Measurements from ENCODE around the gene ST8SIA2. TPM values are rescaled to one million over a fixed set of nuclear protein-coding genes. Genes with fewer than 3 reads are reported as not detected.

The ST8SIA2 gene
- total RNA-seq, 1 experiment from 2014 or later, result 0.43 TPM

- Histone ChIP-seq H3K27me3 (replicated peaks; ENCODE audit: insufficient read depth, low read depth, low read length, poor library complexity) (peaks cover 30% of the 10 kb centered on the region), H3K4me1 (ENCODE audit: insufficient read depth, low read length, poor library complexity, severe bottlenecking) (no peaks in the 10 kb centered on the region), H3K36me3 (ENCODE audit: insufficient read depth, low read length, poor library complexity, severe bottlenecking) (no peaks in the 10 kb centered on the region), H3K27ac (ENCODE audit: low read depth, low read length, poor library complexity, severe bottlenecking) (no peak overlapping the region), H3K4me3 (ENCODE audit: low read depth, low read length, poor library complexity, severe bottlenecking) (no peak overlapping the region), H3K9me3 (ENCODE audit: low read depth, low read length, poor library complexity, severe bottlenecking) (no peaks in the 10 kb centered on the region)
- ChIA-PET POLR2A (ENCODE audit: low non-redundant PET) (no interaction called here), CTCF (no interaction called here)
- no TSS peak for BruUV-seq (replicated peaks)
- intact Hi-C loops (cut with micrococcal nuclease; ENCODE audit: unreplicated experiment), result no loop called here
- TF ChIP-seq CTCF (conservative IDR thresholded peaks at IDR 0.05; ENCODE audit: low read depth, low read length) (no peak), EZH2 (IDR thresholded peaks at IDR 0.05; ENCODE audit: borderline replicate concordance, low read depth, low read length, poor library complexity, severe bottlenecking) (no peak)
- DNase-seq (ENCODE audit: low spot score), result no peak
These were observed 6.9 kb downstream of the ST8SIA2 start for GRCh38 chr15:92400573-92400972.

GRCh38 chr15:92400980-92401787 lies 7.5 kb downstream of the ST8SIA2 start:
- no peaks in the 10 kb centered on the region for H3K4me1 ChIP-seq (ENCODE audit: insufficient read depth, low read length, poor library complexity, severe bottlenecking)
- TF ChIP-seq EZH2 (IDR thresholded peaks at IDR 0.05; ENCODE audit: borderline replicate concordance, low read depth, low read length, poor library complexity, severe bottlenecking) (no peak), CTCF (conservative IDR thresholded peaks at IDR 0.05; ENCODE audit: low read depth, low read length) (no peak)
- no peaks in the 10 kb centered on the region for H3K36me3 ChIP-seq (ENCODE audit: insufficient read depth, low read length, poor library complexity, severe bottlenecking)
- CTCF ChIA-PET, result interaction anchor here (0.6 kb wide), 1 partner anchor 11 kb away, joined by 4 read pairs; no protein-coding TSS in a partner anchor
- POLR2A ChIA-PET (ENCODE audit: low non-redundant PET), result no interaction called here
- intact Hi-C loops (cut with micrococcal nuclease; ENCODE audit: unreplicated experiment), result no loop called here
- peaks cover 24% of the 10 kb centered on the region for H3K27me3 ChIP-seq (replicated peaks; ENCODE audit: insufficient read depth, low read depth, low read length, poor library complexity)
- H3K27ac ChIP-seq (ENCODE audit: low read depth, low read length, poor library complexity, severe bottlenecking), result no peak overlapping the region
- no TSS peak for BruUV-seq (replicated peaks)
- H3K9me3 ChIP-seq (ENCODE audit: low read depth, low read length, poor library complexity, severe bottlenecking), result no peaks in the 10 kb centered on the region
- DNase-seq (ENCODE audit: low spot score), result no peak
- no peak overlapping the region for H3K4me3 ChIP-seq (ENCODE audit: low read depth, low read length, poor library complexity, severe bottlenecking)

- no peaks in the 10 kb centered on the region for H3K36me3 ChIP-seq (ENCODE audit: insufficient read depth, low read length, poor library complexity, severe bottlenecking)
- H3K4me3 ChIP-seq (ENCODE audit: low read depth, low read length, poor library complexity, severe bottlenecking), result no peak overlapping the region
- intact Hi-C loops (cut with micrococcal nuclease; ENCODE audit: unreplicated experiment), result no loop called here
- H3K4me1 ChIP-seq (ENCODE audit: insufficient read depth, low read length, poor library complexity, severe bottlenecking), result no peaks in the 10 kb centered on the region
- peaks cover 12% of the 10 kb centered on the region for H3K27me3 ChIP-seq (replicated peaks; ENCODE audit: insufficient read depth, low read depth, low read length, poor library complexity)
- no peak for DNase-seq (ENCODE audit: low spot score)
- CTCF ChIA-PET, result no interaction called here
- POLR2A ChIA-PET (ENCODE audit: low non-redundant PET), result no interaction called here
- TF ChIP-seq CTCF (conservative IDR thresholded peaks at IDR 0.05; ENCODE audit: low read depth, low read length) (no peak), EZH2 (IDR thresholded peaks at IDR 0.05; ENCODE audit: borderline replicate concordance, low read depth, low read length, poor library complexity, severe bottlenecking) (no peak)
- no peak overlapping the region for H3K27ac ChIP-seq (ENCODE audit: low read depth, low read length, poor library complexity, severe bottlenecking)
- BruUV-seq (replicated peaks), result no TSS peak
- H3K9me3 ChIP-seq (ENCODE audit: low read depth, low read length, poor library complexity, severe bottlenecking), result no peaks in the 10 kb centered on the region
These were observed 9.1 kb downstream of the ST8SIA2 start for GRCh38 chr15:92402751-92403150.

All from A673 (cell line).